ENCODE results near the gene HHIPL2. TPM values are rescaled to one million over a fixed set of nuclear protein-coding genes. Genes with fewer than 3 reads are reported as not detected.

The HHIPL2 gene
- total and polyA plus RNA-seq, 10 of the 15 experiments (the other 5 are each of a cell fraction or from before 2014, with no cell fraction given), result 0.06 to 0.29 (median 0.09) TPM; not detected in 3

DNA sequence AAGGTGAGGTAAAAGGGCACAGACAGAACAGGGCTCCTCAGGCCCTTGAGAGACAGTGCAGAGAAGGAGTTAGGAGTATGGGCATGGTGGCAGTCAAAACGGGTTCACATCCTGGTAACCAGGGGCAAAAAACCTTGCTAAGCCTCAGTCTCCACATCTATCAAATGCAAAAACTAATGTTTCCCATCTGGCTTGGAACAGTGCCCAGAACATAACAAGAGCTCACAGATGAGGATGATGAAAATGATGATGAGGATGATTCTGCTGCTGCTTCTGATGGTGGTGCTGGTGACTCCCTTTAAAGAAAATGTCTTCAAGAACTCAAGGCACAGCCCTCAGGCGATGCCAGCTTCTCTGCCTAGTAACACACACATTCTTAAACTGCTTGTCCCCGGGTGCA lies 24.1 kb downstream of the HHIPL2 start:
- H3K9me3 ChIP-seq (replicated peaks; ENCODE audit: control insufficient read depth, insufficient read depth, low read length), result no peaks in the 10 kb centered on the region
- H2AFZ ChIP-seq (ENCODE audit: control insufficient read depth, low read depth, low read length), result no peak overlapping the region
- no peaks in the 10 kb centered on the region; a peak in 2 of 4 replicates for H3K27me3 ChIP-seq (replicated peaks in 1 of 2; ENCODE audit: control insufficient read depth in 2 of 2, insufficient read depth in 2 of 2, low read length in 1 of 2)
- H3K79me2 ChIP-seq (ENCODE audit: control insufficient read depth, insufficient read depth, low read length), result no peaks in the 10 kb centered on the region
- H3K4me2 ChIP-seq (ENCODE audit: control insufficient read depth, insufficient read depth), result no peak overlapping the region
- ATAC-seq (no peak), FAIRE-seq (no peak), DNase-seq (ENCODE audit: low read depth, low spot score) (no peak)
- POLR2A ChIA-PET, result no interaction called here
- H4K20me1 ChIP-seq (ENCODE audit: control insufficient read depth, insufficient read depth), result no peaks in the 10 kb centered on the region
- SMC1A ChIA-PET (ENCODE audit: uncharacterized antibody, unreplicated experiment), result no interaction called here
- no peak overlapping the region for H3K27ac ChIP-seq (ENCODE audit: control insufficient read depth, insufficient read depth)
- TF ChIP-seq WRNIP1 (IDR thresholded peaks at IDR 0.05; ENCODE audit: borderline replicate concordance, low read depth, low read length), result no peak
- no TSS peak for BruUV-seq (replicated peaks)
- intact Hi-C loops (cut with micrococcal nuclease; ENCODE audit: unreplicated experiment) (no loop called here), in situ Hi-C loops (cut with MboI) (no loop called here)
- 3% methylated on average over 3 of the region's 3 CpGs for WGBS (ENCODE audit: insufficient coverage, insufficient replicate concordance, low lambda C conversion rate, missing lambda C conversion rate)
- CTCF ChIA-PET, result interaction anchor here (1.2 to 1.5 kb wide), 2 partner anchors 68 to 110 kb away, joined by 3 to 4 read pairs; no protein-coding TSS in a partner anchor
- no peaks in the 10 kb centered on the region for H3K36me3 ChIP-seq (ENCODE audit: control insufficient read depth in 2 of 2, insufficient read depth in 2 of 2, low read length in 1 of 2)
- RAD21 ChIA-PET (ENCODE audit: unreplicated experiment), result no interaction called here
- no peak overlapping the region for H3K9ac ChIP-seq (ENCODE audit: control insufficient read depth, insufficient read depth, low read length)
- no peak overlapping the region for H3K4me3 ChIP-seq
- H3K4me1 ChIP-seq (ENCODE audit: control insufficient read depth, insufficient read depth, low read length), result no peaks in the 10 kb centered on the region

GRCh38 chr1:222522105-222522915 lies 25.6 kb downstream of the HHIPL2 start:
- Histone ChIP-seq H2AFZ (ENCODE audit: control insufficient read depth, low read depth, low read length) (no peak overlapping the region), H3K36me3 (ENCODE audit: control insufficient read depth in 2 of 2, insufficient read depth in 2 of 2, low read length in 1 of 2) (no peaks in the 10 kb centered on the region), H3K4me2 (ENCODE audit: control insufficient read depth, insufficient read depth) (no peak overlapping the region), H3K9me3 (replicated peaks; ENCODE audit: control insufficient read depth, insufficient read depth, low read length) (no peaks in the 10 kb centered on the region), H3K27ac (ENCODE audit: control insufficient read depth, insufficient read depth) (no peak overlapping the region), H3K4me1 (ENCODE audit: control insufficient read depth, insufficient read depth, low read length) (no peaks in the 10 kb centered on the region), H3K9ac (ENCODE audit: control insufficient read depth, insufficient read depth, low read length) (no peak overlapping the region), H4K20me1 (ENCODE audit: control insufficient read depth, insufficient read depth) (no peaks in the 10 kb centered on the region), H3K27me3 (replicated peaks in 1 of 2; ENCODE audit: control insufficient read depth in 2 of 2, insufficient read depth in 2 of 2, low read length in 1 of 2) (no peaks in the 10 kb centered on the region; a peak in 2 of 4 replicates), H3K79me2 (ENCODE audit: control insufficient read depth, insufficient read depth, low read length) (no peaks in the 10 kb centered on the region), H3K4me3 (no peak overlapping the region)
- FAIRE-seq (no peak), DNase-seq (ENCODE audit: low read depth, low spot score) (no peak), ATAC-seq (no peak)
- ChIA-PET SMC1A (ENCODE audit: uncharacterized antibody, unreplicated experiment) (no interaction called here), POLR2A (no interaction called here), RAD21 (ENCODE audit: unreplicated experiment) (no interaction called here), CTCF (interaction anchor here (1.0 to 1.3 kb wide), 2 partner anchors 57 to 67 kb away, joined by 3 read pairs; no protein-coding TSS in a partner anchor)
- 6% methylated on average over 8 of the region's 8 CpGs for WGBS (ENCODE audit: insufficient coverage, insufficient replicate concordance, low lambda C conversion rate, missing lambda C conversion rate)
- intact Hi-C loops (cut with micrococcal nuclease; ENCODE audit: unreplicated experiment), result no loop called here
- BruUV-seq (replicated peaks), result no TSS peak
- in situ Hi-C loops (cut with MboI), result no loop called here
- no peak for TF ChIP-seq RFX5 (IDR thresholded peaks at IDR 0.05; ENCODE audit: low read depth, low read length)
- no peak for TF ChIP-seq ZBED1 (IDR thresholded peaks at IDR 0.05; ENCODE audit: borderline replicate concordance)
- TF ChIP-seq EED (IDR thresholded peaks at IDR 0.05; ENCODE audit: low read depth), result no peak
- no peak for TF ChIP-seq NR2C2 (IDR thresholded peaks at IDR 0.05; ENCODE audit: borderline replicate concordance, control insufficient read depth, insufficient read length, low read depth)
- TF ChIP-seq MEF2B (IDR thresholded peaks at IDR 0.05; ENCODE audit: partially characterized antibody, poor library complexity, severe bottlenecking), result no peak
- TF ChIP-seq JUND (IDR thresholded peaks at IDR 0.05; ENCODE audit: low read depth, low read length), result no peak
- TF ChIP-seq ETV6 (conservative IDR thresholded peaks at IDR 0.05 in 1 of 2, IDR thresholded peaks at IDR 0.05 in 1 of 2; ENCODE audit: borderline replicate concordance in 1 of 2, low read depth in 1 of 2), result no peak
- TF ChIP-seq BRCA1 (IDR thresholded peaks at IDR 0.05; ENCODE audit: low read depth, low read length), result no peak
- no peak for TF ChIP-seq FOXK2 (IDR thresholded peaks at IDR 0.05)
- no peak for TF ChIP-seq BACH1 (IDR thresholded peaks at IDR 0.05; ENCODE audit: borderline replicate concordance)
- TF ChIP-seq YBX1 (IDR thresholded peaks at IDR 0.05), result no peak
- no peak for TF ChIP-seq FOXM1 (IDR thresholded peaks at IDR 0.05; ENCODE audit: low read depth, low read length)
- TF ChIP-seq TAF1 (IDR thresholded peaks at IDR 0.05; ENCODE audit: borderline replicate concordance, low read depth, low read length), result no peak
- no peak for TF ChIP-seq POLR2A (IDR thresholded peaks at IDR 0.05; ENCODE audit: low read depth, low read length)
- no peak for TF ChIP-seq EP300 (IDR thresholded peaks at IDR 0.05; ENCODE audit: borderline replicate concordance in 1 of 2, control insufficient read depth in 1 of 2, low read depth in 2 of 2, low read length in 2 of 2)
- no peak for TF ChIP-seq BCL11A (IDR thresholded peaks at IDR 0.05; ENCODE audit: low read depth, low read length)

Data from GM12878 (cell line).